Amniotic epithelial cell (primary cell): ENCODE data around the gene FRMD7.
"Not testable (repeated sequence)": the region's sequence is repeated elsewhere in the genome, so short reads cannot be mapped to it uniquely, and the experiment has no call there.

Experiments
- DNase-seq: peaks from one replicate; pipeline ENCODE4 v3.0.0-alpha.2; 2010; ENCODE audit warnings: low read depth

FRMD7 gene

GRCh38 chrX:132092439-132093065 is 35.3 kb downstream of the FRMD7 start:
- peak; percentile 62 for DNase-seq

- peak; percentile 4 for DNase-seq
Measured at GRCh38 chrX:132090403-132091159, 37.2 kb downstream of the FRMD7 start.

- DNase-seq: no peak
Measured at GRCh38 chrX:132088864-132089263, 39.0 kb downstream of the FRMD7 start.

- DNase-seq: peak; percentile 29
Measured at GRCh38 chrX:132086672-132087071, 41.1 kb downstream of the FRMD7 start.

GRCh38 chrX:132085786-132086185 is 42.0 kb downstream of the FRMD7 start:
- no peak for DNase-seq

GRCh38 chrX:132077912-132078311 is 49.9 kb downstream of the FRMD7 start:
- DNase-seq: no peak

GRCh38 chrX:132077414-132077813 is 50.4 kb downstream of the FRMD7 start:
- DNase-seq: no peak

- peak; percentile 22 for DNase-seq
Measured at GRCh38 chrX:132071254-132071653, 56.6 kb downstream of the FRMD7 start.

GRCh38 chrX:132068405-132068804 is 59.4 kb downstream of the FRMD7 start:
- DNase-seq: peak; percentile 36

- no peak for DNase-seq
Measured at GRCh38 chrX:132063862-132064261, 64.0 kb downstream of the FRMD7 start.

- no peak for DNase-seq
Measured at GRCh38 chrX:132063334-132063733, 64.5 kb downstream of the FRMD7 start.

- peak; percentile 84 for DNase-seq
Measured at GRCh38 chrX:132059973-132060540, 67.8 kb downstream of the FRMD7 start.

GRCh38 chrX:132058975-132059374 is 68.8 kb downstream of the FRMD7 start:
- no peak for DNase-seq

GRCh38 chrX:132058050-132058449 is 69.8 kb downstream of the FRMD7 start:
- DNase-seq: no peak

- DNase-seq: not testable (repeated sequence)
Measured at GRCh38 chrX:132051778-132052177, 76.0 kb downstream of the FRMD7 start.

- DNase-seq: peak; percentile 46
Measured at GRCh38 chrX:132046533-132046932, 81.3 kb downstream of the FRMD7 start.

GRCh38 chrX:132045456-132045855 is 82.4 kb downstream of the FRMD7 start:
- peak; percentile 59 for DNase-seq

- peak; percentile 54 for DNase-seq
Measured at GRCh38 chrX:132044953-132045352, 82.9 kb downstream of the FRMD7 start.

GRCh38 chrX:132043977-132044376 is 83.8 kb downstream of the FRMD7 start:
- DNase-seq: no peak

GRCh38 chrX:132041015-132041414 is 86.8 kb downstream of the FRMD7 start:
- DNase-seq: peak; percentile 72

- DNase-seq: no peak
Measured at GRCh38 chrX:132040066-132040465, 87.8 kb downstream of the FRMD7 start.

- no peak for DNase-seq
Measured at GRCh38 chrX:132037479-132037993, 90.3 kb downstream of the FRMD7 start.

GRCh38 chrX:132034648-132035047 is 93.2 kb downstream of the FRMD7 start:
- DNase-seq: no peak
